Measurements from ENCODE around the gene PTPRO.

The PTPRO gene
- 0 to 4.0 (median 2.2) reads per million in 4 experiments for total RNA-seq

DNA sequence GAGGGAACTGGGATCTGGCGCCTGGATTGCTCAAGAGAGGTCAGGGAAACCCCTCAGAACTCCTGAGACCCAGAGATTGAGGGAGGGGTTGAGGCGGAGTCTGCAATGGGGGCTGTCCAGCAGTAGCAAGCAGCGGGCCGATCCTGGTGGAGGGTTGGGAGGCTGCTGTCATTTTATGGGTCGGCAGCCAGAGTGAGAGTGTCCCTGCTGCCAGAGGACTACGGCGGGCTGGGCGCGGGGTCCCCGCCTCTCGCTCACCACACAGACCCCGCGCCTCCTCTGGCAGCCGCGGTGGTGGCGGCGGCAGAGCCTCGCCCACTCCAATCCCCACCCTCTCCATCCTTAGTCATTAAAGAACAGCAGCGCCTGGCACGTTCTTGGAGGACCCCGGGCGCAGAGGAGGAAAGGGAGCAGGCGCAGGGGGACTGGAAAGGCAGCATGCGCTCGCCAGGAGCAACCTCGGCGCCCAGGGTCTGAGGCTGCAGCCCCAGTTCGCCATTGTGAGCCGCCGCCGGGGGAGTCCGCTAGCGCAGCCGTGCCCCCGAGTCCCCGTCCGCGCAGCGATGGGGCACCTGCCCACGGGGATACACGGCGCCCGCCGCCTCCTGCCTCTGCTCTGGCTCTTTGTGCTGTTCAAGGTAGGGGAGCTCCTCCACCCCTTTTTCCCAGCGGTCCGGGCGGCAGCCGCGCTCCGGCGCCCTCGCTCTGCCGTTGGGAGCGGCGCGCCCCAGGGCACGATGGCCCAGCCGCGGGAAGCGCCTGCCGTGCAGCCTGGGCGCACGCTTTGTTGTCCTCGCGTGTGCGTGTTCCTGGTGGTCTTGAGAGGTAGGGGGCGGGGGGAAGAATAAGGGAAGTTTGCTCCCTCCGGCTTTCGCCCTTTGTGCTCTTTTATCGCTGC lies at the start of gene PTPRO:
Gene PTPRO, plus strand, starts transcription at position 345 of the 898 bp plus-strand sequence.
- DNase-seq: no peak

GRCh38 chr12:15273896-15274295 lies 48.4 kb upstream of the PTPRO start:
- DNase-seq: no peak

- DNase-seq: no peak
These were observed 47.7 kb upstream of the PTPRO start for GRCh38 chr12:15274561-15274967.

DNA sequence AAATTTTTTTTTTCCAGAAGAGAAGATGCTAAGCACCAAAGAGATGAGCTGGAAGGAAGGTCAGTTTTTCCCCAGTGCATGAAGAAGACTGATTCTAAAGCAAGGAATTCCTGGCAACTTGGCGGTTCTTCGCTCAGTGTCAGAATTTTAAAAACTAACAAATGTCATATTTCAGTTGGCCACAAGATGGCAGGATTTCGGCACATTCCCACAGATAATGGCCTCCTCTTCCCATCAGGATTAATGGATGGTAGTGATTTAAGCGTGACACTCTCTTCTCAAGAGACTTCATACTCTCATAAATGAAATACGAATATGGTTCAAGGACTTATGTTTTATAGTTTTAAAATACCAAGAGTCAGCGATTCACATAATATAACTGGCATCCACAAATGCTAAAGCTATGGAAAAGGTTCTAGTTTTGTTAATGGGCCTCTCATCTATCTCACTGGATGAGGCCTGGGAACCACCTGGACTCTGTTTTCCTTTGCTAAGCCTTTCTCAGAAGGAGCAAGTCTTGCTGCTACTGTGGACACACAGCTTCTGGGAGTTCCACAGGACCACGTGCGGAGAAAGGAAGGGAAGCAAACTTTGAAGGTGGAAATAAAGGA lies 46.1 kb upstream of the PTPRO start:
- DNase-seq: no peak

DNA sequence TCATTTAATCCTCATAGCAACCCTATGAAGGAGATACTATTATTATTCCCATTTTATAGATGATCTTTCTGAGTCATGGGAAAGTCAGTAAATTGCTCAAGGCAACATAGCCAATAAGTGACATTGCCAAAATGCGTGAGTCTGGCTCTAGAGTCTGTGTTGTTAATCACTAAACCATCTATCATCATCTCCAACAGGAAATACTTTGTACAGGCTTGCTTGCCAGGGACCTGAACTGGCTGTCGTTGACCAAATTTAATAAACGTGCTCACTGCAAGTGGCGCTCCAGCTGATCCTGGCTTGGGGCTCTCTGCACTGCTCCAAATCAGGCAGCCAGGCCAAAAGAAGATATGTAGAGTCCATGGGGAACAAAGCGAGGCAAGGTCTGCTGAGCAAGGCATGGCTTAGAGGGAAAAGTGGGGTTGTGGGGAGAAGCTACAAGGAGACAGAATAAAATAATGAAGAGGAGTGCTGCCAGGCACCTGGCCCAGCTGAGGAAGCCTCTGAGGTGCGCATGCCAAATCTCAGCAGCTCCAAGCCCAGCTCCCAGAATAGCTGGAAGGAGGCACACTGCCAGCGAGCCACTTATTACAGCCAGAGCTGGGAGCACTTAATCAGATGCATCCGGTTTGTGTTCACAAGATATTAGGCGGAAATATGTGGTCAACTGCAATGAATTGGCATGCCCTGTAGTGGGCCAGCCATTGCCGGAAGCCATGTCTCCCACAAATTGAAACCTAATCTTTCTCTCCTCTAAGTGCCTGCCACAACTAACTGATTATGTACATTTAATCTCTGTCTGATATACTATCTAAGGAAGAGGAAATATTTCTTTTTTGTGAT lies 43.3 kb upstream of the PTPRO start:
- no peak for DNase-seq

- no peak for DNase-seq
These were observed 41.4 kb upstream of the PTPRO start for GRCh38 chr12:15280930-15281329.

- DNase-seq: no peak
These were observed 33.1 kb upstream of the PTPRO start for GRCh38 chr12:15289192-15289591.

- DNase-seq: no peak
These were observed 28.6 kb upstream of the PTPRO start for GRCh38 chr12:15293731-15294130.

DNA sequence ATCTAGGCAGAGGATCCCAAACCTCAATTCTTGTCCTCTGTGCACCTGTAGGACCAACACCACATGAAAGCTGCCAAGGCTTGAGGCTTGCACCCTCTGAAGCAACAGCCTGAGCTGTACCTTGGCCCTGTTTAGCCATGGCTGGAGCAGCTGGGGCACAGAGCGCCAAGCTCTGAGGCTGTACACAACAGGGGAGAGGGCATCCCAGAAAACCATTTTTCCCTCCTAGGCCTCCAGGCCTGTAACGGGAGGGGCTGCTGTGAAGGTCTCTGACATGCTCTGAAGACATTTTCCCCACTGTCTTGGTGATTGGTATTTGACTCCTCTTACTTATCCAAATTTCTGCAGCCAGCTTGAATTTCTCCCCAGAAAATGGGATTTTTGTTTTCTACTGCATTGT lies 22.4 kb upstream of the PTPRO start:
- no peak for DNase-seq

GRCh38 chr12:15304296-15304695 lies 18.0 kb upstream of the PTPRO start:
- no peak for DNase-seq

GRCh38 chr12:15306605-15307004 lies 15.7 kb upstream of the PTPRO start:
- no peak for DNase-seq

- DNase-seq: no peak
These were observed 15.2 kb upstream of the PTPRO start for GRCh38 chr12:15307079-15307478.

DNA sequence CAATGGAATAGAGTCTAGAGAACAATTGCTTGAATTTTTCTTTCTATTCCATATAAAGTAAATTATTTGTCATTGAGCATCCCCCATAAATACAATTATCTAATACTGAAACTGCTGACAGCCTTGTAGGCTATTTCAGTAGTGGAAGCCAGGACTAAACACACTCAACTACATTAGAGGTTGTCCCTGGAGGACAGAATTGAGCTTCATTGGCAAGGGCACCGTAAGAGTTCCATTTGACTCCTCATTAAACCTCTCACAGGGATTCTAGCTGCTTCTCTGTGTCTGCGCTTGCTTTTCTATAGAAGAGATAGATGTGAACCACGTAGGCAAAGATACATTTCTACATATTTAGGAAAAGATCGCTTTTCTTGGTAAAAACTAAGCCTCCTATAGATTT lies 3.5 kb upstream of the PTPRO start:
- DNase-seq: no peak

- no peak for DNase-seq
These were observed 1.4 kb upstream of the PTPRO start for GRCh38 chr12:15320881-15321280.

- DNase-seq: no peak
These were observed 1.2 kb downstream of the PTPRO start for GRCh38 chr12:15323480-15323879.

GRCh38 chr12:15329891-15330290 lies 7.6 kb downstream of the PTPRO start:
- DNase-seq: no peak

- DNase-seq: no peak
These were observed 11.9 kb downstream of the PTPRO start for GRCh38 chr12:15334225-15334624.

- DNase-seq: no peak
These were observed 13.7 kb downstream of the PTPRO start for GRCh38 chr12:15335959-15336358.

DNA sequence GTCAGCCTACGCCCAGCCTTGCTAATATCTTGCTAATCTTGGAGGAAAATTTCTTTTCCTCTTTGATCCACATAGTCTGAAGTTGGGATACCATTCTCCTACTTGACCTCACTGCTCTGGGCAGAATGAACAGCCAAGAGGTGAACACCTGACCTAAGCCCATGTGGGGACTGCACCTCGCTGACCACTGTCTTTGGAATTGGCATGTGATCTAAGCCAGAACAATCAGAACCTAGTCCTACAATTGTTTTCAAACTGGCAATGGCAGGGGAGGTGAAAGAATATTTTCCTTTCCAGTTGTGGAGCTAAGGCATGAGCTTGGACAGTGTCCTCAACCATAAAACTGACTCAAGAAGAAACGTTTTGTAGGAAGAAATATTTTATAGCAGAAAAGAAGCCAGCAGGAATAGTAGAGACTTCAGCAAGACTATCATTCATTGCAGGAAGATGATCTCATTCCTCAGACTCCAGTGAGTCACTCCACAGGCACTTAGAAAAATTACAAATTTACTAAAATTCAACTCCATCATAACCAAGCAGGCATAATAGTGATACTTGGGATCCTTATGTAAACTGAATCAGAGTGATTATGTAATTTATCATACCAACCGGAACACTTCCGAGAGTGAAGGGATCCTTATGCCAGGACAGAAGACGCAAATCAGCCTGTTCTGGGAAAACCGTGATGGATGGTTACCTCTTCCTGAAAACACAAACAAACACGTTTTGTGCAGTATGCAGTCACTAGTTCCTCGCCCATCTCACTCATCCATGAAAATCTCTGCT lies 14.7 kb downstream of the PTPRO start:
- DNase-seq: no peak

DNA sequence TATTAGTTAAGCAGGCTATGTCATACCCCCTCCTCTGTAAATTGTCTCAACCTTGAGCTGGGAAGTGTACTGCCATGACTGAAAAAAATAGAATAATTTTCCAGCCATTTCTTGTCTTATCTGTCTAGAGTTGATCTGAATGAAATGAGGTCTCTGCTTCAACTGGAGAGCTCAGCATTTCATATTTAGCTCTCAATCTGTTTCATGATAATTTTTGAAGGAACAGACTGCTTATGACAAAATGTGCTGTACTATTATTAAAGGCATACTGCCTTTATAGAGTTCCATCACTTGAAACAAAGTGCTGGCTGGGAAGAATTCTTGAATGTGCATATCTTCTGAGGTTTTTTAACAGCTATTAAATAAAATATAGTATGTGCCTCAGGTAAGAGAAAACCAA lies 19.1 kb downstream of the PTPRO start:
- no peak for DNase-seq

GRCh38 chr12:15344561-15344960 lies 22.3 kb downstream of the PTPRO start:
- DNase-seq: no peak

- DNase-seq: no peak
These were observed 24.2 kb downstream of the PTPRO start for GRCh38 chr12:15346488-15346887.

DNA sequence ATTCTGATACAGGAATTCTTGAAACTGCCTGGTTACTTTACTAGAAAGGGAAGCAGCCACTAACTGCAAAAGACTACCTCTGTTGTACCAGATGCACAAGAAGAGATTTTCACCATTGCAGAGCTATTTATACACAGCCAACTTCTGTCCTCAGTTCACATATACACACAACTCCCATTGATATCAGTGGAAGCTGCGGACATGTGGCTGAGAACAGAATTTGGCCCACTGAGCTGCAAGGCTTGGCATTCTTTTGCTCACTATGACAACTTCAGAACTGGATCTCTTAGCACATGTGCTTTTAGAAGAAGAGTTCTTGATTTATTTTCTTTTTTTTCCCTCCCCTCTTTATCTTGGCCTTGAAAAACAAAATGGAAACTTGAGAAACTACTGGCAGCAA lies 28.3 kb downstream of the PTPRO start:
- no peak for DNase-seq

Data from effector CD8-positive, alpha-beta T cell (primary cell).